ENCODE measurements around the gene PALMD.

DNA sequence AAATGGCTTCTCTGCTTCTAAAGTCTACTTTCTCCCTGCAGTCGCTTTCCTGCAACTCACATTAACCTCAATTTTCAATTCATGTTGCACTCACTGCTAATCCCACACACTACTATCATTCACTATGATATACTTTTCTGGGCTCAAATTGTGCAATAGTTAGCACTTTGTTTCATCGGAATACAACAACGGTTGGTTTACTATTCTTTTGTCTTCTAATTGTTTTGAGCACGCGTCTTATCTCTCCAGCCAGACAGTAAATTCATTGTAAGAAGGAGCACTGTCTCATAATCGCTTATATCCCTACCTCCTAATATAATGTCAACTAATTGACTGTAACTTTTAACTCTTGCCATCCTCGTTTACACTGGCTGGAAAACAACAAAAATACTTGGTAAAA lies 3.9 kb upstream of the PALMD start:
- TF ChIP-seq, protein P1, sequence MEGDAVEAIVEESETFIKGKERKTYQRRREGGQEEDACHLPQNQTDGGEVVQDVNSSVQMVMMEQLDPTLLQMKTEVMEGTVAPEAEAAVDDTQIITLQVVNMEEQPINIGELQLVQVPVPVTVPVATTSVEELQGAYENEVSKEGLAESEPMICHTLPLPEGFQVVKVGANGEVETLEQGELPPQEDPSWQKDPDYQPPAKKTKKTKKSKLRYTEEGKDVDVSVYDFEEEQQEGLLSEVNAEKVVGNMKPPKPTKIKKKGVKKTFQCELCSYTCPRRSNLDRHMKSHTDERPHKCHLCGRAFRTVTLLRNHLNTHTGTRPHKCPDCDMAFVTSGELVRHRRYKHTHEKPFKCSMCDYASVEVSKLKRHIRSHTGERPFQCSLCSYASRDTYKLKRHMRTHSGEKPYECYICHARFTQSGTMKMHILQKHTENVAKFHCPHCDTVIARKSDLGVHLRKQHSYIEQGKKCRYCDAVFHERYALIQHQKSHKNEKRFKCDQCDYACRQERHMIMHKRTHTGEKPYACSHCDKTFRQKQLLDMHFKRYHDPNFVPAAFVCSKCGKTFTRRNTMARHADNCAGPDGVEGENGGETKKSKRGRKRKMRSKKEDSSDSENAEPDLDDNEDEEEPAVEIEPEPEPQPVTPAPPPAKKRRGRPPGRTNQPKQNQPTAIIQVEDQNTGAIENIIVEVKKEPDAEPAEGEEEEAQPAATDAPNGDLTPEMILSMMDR (IDR thresholded peaks at IDR 0.05), result no peak
- TF ChIP-seq SIN3A (IDR thresholded peaks at IDR 0.05; ENCODE audit: borderline replicate concordance, insufficient read depth, low read depth, low read length) (no peak), POLR2AphosphoS5 (IDR thresholded peaks at IDR 0.05; ENCODE audit: low read depth, low read length) (no peak)
- TF ChIP-seq, protein P2, sequence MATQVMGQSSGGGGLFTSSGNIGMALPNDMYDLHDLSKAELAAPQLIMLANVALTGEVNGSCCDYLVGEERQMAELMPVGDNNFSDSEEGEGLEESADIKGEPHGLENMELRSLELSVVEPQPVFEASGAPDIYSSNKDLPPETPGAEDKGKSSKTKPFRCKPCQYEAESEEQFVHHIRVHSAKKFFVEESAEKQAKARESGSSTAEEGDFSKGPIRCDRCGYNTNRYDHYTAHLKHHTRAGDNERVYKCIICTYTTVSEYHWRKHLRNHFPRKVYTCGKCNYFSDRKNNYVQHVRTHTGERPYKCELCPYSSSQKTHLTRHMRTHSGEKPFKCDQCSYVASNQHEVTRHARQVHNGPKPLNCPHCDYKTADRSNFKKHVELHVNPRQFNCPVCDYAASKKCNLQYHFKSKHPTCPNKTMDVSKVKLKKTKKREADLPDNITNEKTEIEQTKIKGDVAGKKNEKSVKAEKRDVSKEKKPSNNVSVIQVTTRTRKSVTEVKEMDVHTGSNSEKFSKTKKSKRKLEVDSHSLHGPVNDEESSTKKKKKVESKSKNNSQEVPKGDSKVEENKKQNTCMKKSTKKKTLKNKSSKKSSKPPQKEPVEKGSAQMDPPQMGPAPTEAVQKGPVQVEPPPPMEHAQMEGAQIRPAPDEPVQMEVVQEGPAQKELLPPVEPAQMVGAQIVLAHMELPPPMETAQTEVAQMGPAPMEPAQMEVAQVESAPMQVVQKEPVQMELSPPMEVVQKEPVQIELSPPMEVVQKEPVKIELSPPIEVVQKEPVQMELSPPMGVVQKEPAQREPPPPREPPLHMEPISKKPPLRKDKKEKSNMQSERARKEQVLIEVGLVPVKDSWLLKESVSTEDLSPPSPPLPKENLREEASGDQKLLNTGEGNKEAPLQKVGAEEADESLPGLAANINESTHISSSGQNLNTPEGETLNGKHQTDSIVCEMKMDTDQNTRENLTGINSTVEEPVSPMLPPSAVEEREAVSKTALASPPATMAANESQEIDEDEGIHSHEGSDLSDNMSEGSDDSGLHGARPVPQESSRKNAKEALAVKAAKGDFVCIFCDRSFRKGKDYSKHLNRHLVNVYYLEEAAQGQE (IDR thresholded peaks at IDR 0.05; ENCODE audit: insufficient read depth in 1 of 2, low read depth in 2 of 2, low read length in 1 of 2), result no peak

All from Panc1 (cell line).